GM21360 (cell line): Measurements from ENCODE around the gene MAEA.
"Not testable (repeated sequence)": the region's sequence is repeated elsewhere in the genome, so short reads cannot be mapped to it uniquely, and the experiment has no call there.

Source experiments
- ATAC-seq: cut with Tn5 transposase; IDR thresholded peaks from one replicate; pipeline ENCODE4 v1.9.1; 2021; ENCODE audit warnings: mild to moderate bottlenecking, moderate library complexity; ENCODE audit not compliant: unreplicated experiment

MAEA gene

DNA sequence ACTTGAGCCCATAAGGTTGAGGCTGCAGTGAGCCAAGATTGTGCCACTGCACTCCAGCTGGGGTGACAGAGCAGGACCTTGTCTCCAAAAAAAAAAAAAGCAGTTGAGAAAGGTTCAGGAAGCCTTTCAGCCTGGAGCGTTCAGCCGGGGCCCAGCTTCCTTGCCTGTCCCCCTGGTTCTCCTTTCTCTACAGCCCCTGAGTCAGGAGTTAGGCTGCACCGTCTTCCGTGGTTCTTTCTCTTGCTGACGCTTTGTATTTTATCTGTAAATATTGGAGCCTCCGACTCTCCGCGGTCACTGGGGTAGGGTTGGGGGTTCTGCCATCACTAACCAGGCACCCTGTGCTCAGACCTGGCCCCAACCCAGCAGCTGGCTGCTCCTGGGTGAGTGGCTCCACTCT lies 43.6 kb downstream of the MAEA start:
- no peak for ATAC-seq

DNA sequence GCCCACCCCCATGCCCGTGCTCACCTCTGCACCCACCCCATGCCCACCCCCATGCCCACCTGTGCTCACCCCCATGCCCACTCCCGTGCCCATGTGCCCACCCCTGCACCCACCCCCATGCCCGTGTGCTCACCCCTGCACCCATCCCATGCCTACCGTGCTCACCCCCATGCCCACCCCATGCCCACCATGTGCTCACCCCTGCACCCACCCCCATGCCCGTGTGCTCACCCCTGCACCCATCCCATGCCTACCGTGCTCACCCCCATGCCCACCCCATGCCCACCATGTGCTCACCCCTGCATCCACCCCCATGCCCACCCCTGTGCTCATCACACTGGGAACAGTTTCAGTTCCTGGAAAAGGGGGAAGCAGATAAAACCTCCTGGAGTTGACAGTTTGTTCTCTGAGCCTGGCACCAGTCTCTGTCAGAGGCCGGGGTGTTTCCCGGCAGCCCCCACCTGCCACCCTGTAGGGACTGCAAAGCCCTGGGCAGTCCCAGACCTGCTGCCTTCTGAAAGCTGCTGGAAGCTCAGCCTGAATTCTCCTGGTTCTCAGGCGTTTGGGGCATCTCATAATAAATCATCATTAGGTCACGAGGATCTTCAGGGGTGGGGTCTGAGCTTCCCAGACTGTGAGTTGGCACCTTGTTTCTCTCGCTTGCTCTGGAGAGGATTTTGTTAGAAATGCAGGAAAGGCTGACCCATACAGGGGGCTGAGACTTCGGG lies 44.3 kb downstream of the MAEA start:
- ATAC-seq, result not testable (repeated sequence)

DNA sequence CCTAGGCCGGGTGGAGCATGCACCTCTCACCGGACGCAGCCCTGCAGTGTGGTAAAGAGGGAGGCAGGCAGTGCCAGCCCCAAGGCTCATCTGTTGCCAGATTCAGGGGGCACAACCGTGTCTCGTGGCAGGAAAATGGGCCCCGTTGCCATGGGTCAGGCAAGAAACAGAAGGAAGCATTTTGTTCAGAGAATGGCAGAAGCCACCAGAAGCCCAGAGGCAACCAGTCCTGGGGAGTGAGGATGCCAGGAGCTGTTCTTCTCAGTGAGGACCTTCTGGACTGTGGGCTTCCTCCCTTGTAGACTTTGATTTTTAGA lies 44.8 kb downstream of the MAEA start:
- no peak for ATAC-seq

DNA sequence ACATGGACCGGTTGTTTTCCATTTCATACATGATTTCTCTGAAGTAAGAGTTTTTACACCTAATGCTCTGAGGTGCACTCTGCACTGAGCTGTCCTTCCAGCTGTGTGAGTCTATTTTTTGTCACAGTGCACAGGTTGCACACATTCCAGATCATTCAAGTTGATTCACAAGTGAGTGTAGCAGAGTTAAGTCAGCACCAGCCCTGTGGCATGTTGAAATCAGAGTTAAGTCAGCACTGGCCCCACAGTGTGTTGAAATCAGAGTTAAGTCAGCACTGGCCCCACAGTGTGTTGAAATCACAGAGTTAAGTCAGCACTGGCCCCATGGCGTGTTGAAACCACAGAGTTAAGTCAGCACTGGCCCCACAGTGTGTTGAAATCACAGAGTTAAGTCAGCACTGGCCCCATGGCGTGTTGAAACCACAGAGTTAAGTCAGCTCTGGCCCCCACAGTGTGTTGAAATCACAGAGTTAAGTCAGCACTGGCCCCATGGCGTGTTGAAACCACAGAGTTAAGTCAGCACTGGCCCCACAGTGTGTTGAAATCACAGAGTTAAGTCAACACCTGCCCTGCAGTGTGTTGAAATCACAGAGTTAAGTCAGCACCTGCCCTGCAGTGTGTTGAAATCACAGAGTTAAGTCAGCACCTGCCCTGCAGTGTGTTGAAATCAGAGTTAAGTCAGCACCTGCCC lies 45.6 kb downstream of the MAEA start:
- ATAC-seq, result not testable (repeated sequence)

DNA sequence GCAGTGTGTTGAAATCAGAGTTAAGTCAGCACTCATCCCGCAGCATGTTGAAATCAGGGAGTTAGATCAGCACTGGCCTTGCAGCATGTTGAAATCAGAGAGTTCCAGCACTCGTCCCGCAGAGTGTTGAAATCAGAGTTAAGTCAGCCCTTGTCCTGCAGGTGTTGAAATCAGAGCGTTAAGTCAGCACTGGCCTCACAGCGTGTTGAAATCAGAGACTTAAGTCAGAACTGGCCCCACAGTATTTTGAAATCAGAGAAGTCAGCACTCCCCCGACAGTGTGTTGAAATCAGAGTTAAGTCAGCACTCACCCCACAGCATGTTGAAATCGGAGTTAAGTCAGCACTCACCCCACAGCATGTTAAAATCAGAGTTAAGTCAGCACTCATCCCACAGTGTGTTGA lies 46.4 kb downstream of the MAEA start:
- no peak for ATAC-seq

DNA sequence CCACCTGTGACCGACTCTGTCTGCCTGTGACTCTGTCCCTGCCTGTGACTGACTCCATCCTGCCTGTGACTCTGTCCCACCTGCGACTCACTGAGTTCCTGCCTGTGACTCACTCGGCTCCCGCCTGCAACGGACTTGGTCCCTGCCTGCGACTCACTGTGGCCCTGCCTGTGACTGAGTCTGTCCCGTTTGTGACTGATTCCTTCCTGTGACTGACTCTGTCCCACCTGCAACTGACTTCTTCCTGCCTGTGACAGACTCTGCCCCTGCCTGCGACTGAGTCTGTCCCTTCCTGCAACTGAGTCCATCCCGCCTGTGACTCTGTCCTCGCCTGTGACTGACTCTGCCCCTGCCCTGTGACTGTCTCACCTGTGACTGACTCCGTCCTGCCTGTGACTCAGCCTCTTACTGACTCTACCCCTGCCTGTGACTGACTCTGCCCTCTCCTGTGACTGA lies 47.7 kb downstream of the MAEA start:
- no peak for ATAC-seq

DNA sequence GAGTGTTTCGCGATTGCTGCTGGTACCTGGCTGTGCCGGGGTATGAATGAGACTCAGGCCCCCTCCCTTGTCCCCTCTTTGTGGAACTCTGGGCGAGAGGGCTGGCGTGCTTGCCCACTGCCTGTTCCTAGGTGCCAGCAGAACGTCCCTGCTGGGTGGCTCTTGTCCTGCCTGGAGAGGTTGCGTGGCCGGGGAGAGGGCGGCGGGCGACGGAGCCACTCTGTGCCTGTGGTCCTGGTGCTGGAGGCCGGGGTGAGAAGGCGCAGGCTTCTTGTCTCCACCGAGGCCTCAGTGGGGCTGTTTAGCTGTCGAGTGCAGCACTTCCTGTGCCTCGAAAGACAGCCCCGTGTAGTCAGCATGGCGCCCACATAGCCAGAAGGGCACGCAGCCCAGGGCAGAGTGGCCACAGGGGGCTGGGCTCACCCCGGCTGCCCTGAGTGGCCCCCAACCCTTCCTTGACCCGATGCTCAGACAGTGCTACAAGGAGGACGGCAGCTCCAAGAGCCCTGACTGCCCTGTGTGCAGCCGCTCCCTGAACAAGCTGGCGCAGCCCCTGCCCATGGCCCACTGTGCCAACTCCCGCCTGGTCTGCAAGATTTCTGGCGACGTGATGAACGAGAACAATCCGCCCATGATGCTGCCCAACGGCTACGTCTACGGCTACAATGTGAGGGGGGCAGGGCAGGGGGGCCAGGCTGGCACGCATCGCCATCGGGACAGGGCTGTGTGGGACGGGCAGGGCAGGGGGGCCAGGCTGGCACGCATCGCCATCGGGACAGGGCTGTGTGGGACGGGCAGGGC lies 48.5 kb downstream of the MAEA start:
- no peak for ATAC-seq

DNA sequence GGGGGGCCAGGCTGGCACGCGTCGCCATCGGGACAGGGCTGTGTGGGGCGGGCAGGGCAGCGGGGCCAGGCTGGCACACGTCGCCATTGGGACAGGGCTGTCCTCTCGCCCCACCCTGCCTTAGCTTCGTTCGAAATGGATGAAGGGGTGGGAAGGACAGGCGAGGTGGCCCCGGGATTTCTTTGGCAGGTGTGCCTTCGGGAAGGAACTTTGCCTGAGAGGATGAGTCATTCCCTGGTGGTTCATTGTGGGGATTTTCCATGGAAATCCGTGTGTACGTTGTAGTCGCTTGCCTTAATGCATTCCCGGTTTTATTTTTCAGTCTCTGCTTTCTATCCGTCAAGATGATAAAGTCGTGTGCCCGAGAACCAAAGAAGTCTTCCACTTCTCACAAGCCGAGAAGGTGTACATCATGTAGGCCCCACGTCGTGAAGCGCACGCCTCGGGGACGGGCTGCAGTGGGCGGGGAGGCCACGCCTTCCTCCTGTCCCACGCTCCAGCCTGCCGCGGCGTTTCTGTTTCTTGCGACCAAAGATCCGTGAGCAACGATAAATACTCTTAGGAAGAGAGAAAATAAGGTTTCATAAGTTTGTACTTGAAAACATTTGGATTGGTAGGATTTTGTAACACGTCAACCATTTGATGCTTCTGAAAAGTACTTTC lies 49.2 kb downstream of the MAEA start:
- ATAC-seq, result no peak

DNA sequence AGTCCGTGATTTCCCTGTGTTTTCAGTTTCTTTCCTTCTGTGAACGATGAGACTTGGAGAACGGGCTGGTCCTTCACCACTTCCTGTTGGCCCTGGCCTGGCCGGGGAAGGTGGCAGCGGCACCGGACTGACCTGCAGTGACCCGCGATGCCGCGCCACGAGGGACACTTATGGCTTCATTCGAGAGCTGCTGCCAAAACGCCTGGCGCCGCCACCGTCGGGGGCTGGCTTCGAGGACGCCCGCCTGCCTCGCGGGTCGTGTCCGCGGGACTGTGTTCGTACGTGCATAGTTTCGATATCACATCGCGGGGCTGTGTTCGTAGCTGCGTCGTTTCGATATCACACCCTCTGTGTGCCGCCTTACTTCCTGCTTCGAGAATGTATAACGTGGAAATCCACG lies 49.8 kb downstream of the MAEA start:
- ATAC-seq, result no peak

DNA sequence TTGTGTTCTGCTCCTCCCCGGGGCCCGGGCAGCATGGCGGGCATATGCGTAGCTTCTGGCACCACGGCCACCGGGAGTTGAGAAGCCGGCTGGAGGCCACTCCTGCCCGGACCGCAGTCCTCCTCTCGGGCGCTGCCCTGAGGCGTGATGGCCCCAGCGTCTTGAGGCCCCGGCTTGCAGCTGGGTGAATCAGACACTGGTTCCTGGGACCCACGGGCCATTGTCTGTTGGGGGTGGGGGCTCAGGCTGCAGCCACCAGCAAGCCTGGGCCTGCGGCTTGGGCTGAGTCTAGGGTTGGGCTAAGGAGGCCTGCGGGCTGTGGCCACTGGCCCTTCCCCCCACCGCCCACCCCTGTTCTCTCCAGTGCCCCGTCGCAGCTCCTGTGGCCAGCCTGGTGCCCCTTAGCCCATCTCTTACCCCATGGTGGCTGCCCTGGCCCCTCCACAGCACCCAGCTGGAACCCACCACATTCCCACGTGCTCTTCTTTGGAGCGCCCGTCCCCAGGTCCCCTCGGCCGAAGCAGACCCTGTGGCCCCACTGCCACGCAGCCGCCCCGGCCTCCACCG lies 50.6 kb downstream of the MAEA start:
- ATAC-seq, result no peak

DNA sequence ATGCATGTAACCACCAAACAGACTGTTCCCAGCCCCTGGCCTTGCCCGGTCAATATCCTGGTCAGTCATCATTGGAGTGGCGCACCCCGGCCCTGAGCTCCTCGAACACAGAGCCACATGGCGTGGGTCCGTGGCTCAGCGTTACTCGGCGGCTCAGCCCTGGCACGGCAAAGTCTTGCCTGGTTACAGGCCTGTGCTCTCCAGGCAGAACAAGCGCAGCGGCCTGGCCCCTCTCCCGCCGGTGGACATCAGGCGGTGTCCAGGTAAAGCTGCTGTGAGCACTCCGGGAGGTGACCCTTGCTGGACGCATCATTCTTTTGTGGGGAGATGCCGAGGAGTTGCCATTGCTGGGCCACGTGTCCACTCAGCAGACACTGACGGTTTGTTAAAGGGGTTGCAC lies 51.2 kb downstream of the MAEA start:
- no peak for ATAC-seq

DNA sequence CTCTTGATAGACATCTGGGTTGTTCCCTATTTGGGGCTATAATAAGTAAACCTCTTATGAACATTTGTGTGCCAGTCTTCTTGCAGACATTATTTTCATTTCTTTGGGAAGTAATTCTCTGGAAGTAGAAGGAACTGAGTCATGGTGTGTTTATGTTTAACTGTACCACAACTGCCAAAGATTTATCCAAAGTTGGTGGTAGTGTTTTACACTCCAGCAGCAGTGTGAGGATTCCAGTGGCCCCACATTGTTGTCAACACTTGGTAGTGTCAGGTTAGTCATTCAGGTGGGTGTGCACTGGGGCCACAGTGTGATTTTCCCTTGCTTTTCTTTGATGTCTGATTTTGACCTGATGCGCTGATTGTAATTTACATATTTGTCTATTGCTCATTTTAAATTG lies 52.3 kb downstream of the MAEA start:
- ATAC-seq, result no peak

DNA sequence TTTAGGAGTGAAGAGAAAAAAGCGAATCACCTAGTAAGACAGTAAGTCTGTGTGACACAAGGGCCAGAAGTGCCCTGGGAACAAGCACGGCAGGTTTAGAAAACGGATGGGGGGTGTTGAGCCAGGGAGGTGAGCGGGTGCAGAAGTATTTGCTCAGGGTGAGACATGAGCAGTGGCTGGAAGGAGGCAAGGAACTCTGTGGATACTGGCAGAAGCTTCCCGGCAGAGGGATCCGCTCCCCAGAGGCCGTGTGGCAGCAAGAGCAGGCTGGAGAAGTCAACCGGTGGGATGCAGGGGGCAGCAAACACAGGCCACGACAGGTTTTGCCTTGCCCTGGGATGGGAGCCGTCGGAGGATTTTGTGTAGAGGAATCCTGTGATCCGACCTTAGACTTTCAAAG lies 55.0 kb downstream of the MAEA start:
- ATAC-seq, result no peak

DNA sequence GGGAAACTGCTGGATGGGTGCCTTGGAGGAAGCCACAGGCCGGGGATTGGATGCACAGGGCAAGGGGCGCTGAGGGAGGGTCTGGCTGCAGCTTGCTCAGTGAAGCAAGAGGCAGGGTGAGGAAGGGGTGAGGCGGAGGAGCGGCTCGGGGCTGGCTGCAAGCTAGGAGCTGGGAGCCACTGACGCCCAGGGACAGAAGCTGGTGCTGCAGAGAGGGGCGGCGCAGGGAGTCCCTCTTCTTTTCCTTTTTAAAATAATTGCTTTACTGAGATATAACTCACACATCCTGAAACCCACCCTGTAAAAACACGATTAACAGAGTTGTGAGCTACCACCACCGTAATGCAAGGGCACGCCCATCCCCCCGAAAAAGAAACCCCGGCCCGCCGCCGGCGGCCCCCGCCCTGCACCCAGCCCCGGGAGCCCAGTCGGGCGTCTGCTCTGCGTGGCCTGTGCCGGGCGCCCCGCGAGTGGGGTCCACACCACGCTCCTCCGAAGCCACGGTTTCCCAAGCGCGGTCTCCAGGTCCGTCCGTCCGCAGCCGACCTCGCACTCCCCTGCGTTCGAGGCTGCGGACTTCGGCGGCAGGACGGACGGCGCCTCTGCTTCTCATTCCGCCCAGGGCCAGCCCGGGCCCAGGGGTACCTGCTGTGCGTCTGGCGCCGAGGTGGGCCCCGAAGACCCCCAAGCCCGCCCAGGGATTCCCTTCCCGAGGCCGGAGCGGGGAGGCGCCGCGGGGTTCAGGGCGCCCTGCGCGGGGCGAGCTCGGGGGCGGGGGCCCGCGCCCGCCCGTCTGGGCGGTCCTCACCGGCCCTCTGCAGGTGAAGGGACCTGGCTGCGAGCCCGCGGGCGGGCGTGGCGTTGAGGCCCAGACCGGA lies 56.5 kb downstream of the MAEA start:
- ATAC-seq, result peak; percentile 4

DNA sequence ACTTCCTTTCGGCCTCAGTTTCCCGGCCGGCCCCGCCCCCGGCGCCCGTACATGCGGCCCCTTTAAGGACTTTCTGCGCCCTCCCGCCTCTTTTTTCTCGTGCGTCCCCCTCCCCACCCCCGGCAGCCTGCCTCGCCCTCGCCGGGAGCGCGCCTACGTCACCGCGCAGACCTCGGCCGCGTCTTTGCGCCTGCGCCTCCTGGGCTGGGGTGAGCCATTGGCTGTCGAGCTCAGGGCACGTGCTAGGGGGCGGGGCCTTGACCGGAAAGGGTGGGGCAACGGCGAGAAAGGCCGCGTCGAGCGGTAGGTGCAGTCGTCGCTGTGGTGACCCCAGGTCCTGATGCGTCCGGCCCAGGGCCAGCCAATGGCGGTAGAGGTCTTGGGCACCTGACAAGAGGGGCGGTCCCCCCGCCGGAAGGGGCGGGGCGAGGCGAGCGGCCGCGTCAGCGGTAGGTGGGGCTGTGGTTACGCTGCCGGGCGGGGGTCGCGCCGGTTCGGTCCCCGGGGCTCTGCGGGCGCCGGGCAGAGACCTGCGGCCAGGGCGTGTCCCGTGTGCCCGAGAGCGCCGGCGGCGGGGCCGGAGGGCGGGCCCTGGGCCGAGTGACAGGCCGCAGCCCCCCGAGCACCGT lies 57.2 kb downstream of the MAEA start, which contains the start of gene UVSSA:
Gene UVSSA (plus strand): TSS at position 428 of the 629 bp plus-strand sequence. CDS start 884 bp downstream, outside the sequence.
- peak; percentile 89 for ATAC-seq

DNA sequence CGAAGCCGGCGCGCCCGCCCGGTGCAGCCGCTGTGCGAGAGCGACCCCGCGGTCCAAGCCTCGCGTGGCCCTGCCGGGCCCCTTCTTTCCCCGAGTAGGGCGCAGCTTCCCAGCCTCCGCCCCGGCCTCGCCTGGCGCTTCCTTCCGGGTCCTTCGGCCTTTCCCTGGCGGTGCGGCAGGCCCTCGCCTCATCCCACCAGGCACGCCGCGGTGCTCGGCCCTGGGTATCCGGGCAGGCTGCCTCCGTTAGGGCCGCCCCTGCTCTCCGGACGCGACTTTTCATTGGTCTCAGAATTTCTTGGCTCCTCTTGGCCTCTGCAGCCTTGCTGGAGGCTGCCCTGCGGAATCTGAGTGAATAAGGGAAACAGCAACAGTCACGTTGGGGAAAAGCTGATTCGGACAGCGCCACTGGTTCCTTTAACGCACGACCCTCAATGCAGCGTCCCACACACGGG lies 57.7 kb downstream of the MAEA start:
- ATAC-seq, result peak; percentile 23

DNA sequence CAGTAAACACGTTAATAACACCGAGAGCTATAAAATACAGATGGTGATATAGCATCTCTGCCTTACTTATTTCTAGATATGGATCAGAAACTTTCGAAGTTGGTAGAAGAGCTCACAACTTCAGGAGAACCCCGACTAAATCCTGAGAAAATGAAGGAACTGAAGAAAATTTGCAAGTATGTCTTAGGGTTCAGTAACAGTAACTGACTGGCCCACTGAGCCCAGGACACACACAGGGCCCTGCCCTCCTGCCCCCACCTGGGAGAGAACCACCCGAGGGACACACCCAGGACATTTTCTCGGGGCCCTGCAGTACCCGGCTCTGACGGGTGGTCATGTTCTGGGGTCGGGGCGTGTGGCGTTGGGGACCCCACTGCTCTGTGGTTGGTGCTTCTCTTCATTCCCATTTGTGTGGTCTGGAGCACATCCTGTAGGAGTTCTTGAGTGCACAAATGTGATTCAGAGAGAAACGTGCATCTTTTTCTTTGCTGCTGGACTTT lies 58.4 kb downstream of the MAEA start:
- no peak for ATAC-seq

DNA sequence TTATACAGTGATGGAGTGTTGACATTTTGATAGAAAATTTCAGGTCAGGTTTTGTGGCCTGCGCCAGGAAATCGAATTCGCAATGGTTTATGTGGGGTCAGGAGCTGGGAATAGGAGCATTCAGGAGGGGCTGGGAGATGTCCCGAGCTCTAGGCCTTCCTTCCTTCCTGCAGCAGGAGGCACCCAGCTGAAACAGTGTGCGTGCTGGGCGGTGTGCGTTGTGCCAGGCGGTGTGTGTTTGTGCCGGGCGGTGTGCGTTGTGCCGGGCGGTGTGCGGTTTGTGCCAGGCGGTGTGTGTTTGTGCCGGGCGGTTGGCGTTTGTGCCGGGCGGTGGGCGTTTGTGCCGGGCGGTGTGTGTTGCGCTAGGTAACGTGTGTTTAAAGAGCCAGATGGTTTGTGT lies 59.1 kb downstream of the MAEA start:
- ATAC-seq, result no peak
